Measurements from ENCODE around the gene OR9Q1. TPM values are rescaled to one million over a fixed set of nuclear protein-coding genes. Genes with fewer than 3 reads are reported as not detected.

OR9Q1 gene
- total RNA-seq, 1 donor from 2014 or later: not detected

- DNase-seq (ENCODE audit: low read depth, low spot score): no peak
Measured at GRCh38 chr11:58030653-58031052, 7.0 kb downstream of the OR9Q1 start, which contains the start of gene OR6Q1. Gene OR6Q1 (plus strand): TSS chr11:58030953. CDS start chr11:58030953, 0 bp downstream.

DNA sequence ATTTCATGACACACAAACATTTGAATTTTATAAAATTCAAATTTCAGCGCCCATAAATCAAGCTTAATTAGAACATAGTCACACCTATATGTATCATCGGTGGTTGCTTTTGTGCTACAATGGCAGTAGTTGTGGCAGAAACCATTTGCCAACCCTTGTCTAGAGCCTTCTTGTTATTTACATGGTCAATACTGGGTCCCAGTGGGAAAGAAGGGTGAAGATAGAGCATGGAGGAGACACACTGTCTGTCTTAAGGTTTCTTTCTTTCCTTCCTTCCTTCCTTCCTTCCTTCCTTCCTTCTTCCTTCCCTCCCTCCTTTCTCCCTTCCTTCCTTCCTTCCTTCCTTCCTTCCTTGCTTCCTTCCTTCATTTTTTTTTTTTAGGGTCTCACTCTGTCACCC, 10.8 kb downstream of the OR9Q1 start:
- DNase-seq (ENCODE audit: low read depth, low spot score): no peak

DNA sequence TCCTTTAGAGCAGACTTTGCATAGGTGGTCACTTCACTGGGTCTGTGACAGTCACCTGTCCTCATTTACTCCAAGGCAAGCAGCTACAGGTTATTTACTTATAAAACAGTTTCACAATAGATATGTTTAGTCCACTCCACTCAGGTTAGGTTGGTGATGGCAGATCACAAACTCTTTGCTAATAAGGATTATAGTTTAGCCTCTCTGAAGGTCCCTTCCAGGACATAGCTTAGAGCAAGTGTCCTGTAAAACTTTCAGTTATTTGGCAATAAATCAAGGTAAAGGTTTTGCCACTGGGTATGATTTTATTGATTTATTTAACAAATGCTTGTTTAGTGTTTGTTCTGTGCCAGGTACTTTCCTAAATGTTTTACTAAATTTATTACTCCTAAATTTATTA, 15.9 kb downstream of the OR9Q1 start:
- DNase-seq (ENCODE audit: low read depth, low spot score): no peak

DNA sequence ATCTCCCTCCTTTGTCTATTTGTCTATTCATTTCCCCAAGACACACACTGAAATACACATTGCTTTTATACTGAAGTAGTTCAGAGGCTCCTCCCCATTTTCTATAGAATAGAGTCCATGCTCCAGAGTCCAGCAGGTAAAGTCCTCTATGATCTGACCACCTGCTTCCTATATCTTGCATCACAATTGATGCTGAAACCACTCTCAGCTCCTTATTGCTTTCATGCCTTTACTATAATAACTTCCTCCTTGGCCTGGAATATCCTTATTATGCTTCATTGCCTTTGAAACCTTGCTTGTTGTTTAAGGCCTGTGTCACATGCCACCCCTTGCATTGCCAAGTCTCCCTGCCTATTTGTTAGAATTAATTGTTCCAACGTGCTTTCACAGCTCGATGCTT, 19.7 kb downstream of the OR9Q1 start:
- no peak for DNase-seq (ENCODE audit: low read depth, low spot score)

- DNase-seq (ENCODE audit: low read depth, low spot score): no peak
Measured at GRCh38 chr11:58046231-58046630, 22.6 kb downstream of the OR9Q1 start.

- no peak for DNase-seq (ENCODE audit: low read depth, low spot score)
Measured at GRCh38 chr11:58047818-58048217, 24.1 kb downstream of the OR9Q1 start.

- DNase-seq (ENCODE audit: low read depth, low spot score): no peak
Measured at GRCh38 chr11:58055806-58056401, 32.2 kb downstream of the OR9Q1 start.

DNA sequence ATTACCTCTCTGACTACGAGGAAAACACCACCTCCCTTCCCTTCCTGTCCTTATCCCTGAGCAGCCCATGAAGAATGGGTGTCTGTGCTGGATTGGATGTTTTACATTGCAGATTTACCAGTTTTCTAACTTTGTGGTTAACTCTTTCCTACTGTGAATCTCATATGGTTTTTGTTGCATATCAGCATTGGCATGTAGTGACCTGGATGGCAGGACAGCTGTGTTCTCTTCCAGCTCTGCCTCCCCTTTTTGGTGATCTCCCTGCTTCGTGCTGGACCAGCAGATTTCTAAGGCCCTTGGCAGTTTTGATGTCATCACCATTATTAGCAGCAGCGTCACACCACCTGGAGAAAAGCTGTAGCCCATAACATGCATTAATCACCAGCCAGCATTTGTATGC, 33.8 kb downstream of the OR9Q1 start:
- no peak for DNase-seq (ENCODE audit: low read depth, low spot score)

DNA sequence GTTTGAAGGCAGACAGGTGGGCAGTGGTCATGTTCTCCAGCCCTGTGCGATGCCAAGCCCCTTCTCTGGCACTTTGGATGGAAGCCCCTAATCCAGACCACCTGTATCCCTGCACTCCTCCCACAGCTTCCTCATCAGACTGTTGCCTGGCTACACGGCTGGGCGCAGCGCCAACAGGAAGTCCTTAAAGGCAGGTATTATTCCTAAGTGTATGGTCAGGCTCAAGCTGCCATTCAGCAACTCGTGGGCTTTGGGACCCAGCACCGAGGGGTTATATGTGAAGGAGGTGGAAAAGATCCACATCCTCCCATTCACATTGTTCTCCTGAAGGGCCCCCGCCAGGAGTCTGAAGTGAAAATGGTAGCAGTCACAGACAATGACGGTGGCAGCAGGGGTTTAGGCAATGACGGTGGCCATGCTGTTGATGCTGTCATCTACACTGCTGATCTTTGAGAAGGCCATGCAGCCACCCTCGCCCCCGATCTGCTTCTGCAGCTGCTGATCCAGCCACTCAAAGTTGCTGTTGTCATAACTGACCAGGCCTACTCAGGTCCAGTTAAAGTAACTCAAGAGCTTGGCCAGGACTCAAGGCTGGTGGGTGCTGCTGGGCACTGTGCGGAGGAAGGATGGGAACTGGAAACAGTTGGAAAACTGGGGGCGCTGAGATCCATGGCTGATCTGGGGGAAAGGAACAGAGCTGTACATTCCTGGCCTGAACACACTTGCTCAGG, 34.8 kb downstream of the OR9Q1 start:
- DNase-seq (ENCODE audit: low read depth, low spot score): no peak

GRCh38 chr11:58059007-58059350, 35.3 kb downstream of the OR9Q1 start:
- DNase-seq (ENCODE audit: low read depth, low spot score): peak; percentile 74

GRCh38 chr11:58060535-58060934, 36.9 kb downstream of the OR9Q1 start:
- DNase-seq (ENCODE audit: low read depth, low spot score): no peak

DNA sequence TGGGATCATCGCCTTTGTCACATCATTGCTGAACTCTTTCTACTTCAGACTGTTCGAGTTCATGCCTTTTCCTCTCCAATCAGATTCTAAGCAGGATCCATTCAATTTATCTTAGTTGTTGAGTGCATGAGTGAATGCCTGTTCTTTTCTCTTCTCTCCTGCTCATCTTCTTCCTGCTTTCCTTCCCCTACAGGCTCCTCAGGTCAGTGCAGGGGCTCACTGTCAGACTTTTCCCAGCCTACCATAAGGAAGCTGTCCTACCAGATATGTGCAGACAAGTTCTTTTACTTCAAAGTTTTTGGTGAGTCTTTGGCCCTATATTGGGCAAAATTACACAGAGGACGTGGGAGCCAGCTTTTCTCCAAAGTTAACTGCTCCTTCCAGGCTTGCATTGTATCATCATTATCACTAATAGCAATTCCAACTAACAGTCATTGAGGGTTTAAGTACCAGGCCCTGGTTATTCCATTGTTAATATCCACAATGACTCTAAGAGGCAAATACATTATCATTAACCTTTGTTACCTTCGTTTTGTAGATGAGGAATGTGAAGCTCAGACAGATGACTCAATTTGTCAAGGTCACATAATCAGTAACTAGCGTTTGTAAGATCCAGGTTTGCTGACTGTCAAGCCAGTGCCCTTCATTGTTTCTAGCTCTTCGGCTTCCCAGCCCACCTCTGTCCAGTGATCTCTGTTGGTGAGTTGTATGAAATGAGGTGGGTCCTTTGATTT, 37.4 kb downstream of the OR9Q1 start:
- no peak for DNase-seq (ENCODE audit: low read depth, low spot score)

DNA sequence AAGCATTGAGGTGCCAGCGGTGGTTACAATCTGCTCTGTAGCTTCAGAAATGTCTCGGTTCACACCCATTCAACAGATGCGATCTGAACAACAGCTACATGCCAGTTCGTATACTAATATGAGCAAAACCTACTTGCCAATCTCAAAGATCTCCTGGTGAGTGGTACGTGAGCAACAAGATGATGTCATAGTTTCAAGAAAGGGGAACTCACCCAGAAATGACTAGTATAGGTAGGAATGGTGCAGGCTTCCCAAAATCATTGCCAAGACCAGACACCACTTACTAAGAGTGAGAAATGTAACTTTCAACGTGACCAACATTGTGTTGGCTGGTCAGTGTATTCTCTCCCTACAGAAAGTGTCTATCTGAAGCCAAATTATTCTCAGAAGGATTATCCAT, 38.1 kb downstream of the OR9Q1 start:
- no peak for DNase-seq (ENCODE audit: low read depth, low spot score)

GRCh38 chr11:58067685-58068084, 44.0 kb downstream of the OR9Q1 start:
- DNase-seq (ENCODE audit: low read depth, low spot score): no peak

DNA sequence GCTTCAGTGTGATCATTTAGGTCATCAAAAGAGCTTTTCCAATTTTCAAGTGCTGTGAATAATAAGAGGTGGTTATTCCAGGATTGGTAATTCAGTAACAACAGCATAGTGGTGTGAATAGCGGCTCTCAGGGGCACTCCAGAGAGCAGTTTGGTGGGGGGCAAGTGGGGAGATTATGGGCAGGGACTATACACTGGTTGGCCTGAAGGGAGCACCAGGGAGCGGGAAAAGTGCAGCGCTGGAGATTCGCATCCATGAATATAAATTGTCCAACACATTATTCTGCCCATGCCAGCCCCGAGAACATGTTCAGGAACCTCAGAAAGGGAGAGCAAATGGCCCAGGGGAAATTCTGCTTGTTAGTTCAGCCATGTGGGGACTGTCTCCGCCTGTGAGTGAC, 45.0 kb downstream of the OR9Q1 start:
- DNase-seq (ENCODE audit: low read depth, low spot score): no peak

- no peak for DNase-seq (ENCODE audit: low read depth, low spot score)
Measured at GRCh38 chr11:58070585-58070984, 46.9 kb downstream of the OR9Q1 start.

DNA sequence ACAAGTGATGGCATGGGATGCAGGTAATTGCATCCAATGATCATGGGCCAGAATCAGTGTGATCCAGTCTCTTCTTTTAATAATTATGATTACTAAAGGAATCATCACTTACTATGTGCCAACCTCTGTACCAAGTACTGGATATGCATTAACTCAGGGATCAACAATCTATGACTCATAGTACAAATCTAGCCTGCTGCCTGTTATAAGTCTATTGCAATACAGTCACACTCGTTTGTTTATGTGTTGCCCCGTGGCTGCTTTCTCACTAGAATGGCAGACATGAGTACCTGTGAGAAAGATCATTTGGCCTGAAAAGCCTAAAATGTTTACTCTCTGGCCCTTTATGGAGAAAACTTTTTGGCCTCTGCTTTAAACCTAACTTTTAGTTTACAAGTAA, 52.1 kb downstream of the OR9Q1 start:
- no peak for DNase-seq (ENCODE audit: low read depth, low spot score)

DNA sequence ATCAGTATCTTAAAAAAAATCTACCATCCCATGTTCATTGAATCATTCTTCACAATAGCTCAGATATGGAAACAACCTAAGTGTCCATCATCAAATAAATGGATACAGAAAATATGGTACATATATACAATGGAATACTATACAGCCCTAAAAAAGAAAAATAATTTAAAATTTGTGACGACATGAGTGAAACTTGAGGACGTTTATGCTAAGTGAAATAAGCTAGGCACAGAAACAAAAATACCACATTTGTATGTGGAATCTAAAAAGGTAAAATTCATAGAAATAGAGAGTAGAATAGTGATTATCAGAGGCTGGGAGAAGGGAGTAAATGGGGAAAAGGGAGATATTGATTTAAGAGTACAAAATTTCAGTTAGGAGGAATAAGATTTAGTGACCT, 62.8 kb downstream of the OR9Q1 start:
- no peak for DNase-seq (ENCODE audit: low read depth, low spot score)

- DNase-seq (ENCODE audit: low read depth, low spot score): no peak
Measured at GRCh38 chr11:58097437-58097836, 73.8 kb downstream of the OR9Q1 start.

DNA sequence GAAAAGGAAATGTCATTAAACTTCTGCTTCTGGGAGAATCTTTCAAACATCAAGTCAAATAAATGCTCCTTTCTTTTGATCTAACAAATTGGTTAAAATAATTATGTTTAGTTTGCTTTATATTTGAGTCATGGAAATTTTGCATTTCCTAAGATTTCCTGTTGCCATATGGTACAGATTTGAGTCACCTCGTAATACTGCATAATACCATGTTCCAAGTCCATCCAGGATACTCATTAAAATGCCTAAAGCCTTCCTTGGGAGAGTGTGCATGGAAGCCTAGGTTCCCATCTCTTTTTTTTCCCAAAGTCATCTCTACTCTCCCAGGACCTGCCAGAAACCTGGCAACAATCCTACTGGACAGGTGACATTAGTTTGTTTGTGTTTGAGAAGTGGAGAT, 97.4 kb downstream of the OR9Q1 start:
- no peak for DNase-seq (ENCODE audit: low read depth, low spot score)

GRCh38 chr11:58125469-58125868, 101.8 kb downstream of the OR9Q1 start, which contains the start of gene OR9I1:
Gene OR9I1 (minus strand): TSS chr11:58125530. CDS start chr11:58119444, 6,086 bp downstream.
- DNase-seq (ENCODE audit: low read depth, low spot score): no peak

DNA sequence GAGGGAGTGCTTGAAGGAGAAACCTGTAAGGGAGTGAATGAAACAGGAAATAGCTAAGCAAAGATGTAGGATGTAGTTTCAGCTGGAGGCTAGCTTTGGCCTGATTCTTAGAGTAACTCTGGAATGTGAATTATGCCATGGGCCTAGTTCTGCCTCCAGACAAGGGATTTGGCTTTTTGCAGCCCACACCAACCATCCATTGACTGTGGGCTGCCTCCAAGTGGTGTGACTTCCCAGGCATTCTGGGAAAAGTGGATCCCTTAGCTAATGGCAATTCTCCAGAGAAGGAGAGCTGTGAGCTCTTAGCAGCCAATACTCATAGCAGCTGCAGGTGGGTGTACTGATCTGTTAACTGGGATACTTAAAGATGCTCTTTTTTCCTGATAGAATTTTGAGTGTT, 103.7 kb downstream of the OR9Q1 start:
- DNase-seq (ENCODE audit: low read depth, low spot score): no peak

All from pulmonary artery endothelial cell (primary cell).